ENCODE measurements around the gene GOLGA8S. TPM values are rescaled to one million over a fixed set of nuclear protein-coding genes. Genes with fewer than 3 reads are reported as not detected.

GOLGA8S gene
- total RNA-seq, 1 donor from 2014 or later = under 0.01 TPM

Small RNA genes within 50 kb of the gene (small RNA-seq; reads per million reads assigned to genes)
- not detected for gene RN7SL536P (ENCODE audit: low replicate concordance)

Other genes with a start within 250 kb of the GOLGA8S start
- gene GOLGA6L1, start 217.9 kb upstream of the GOLGA8S start, total RNA-seq = not detected
- not detected for gene GOLGA6L26, start 20.6 kb upstream of the GOLGA8S start, total RNA-seq
- gene GOLGA6L2, start 92.5 kb downstream of the GOLGA8S start, total RNA-seq = not detected
- gene MKRN3, start 210.9 kb downstream of the GOLGA8S start, total RNA-seq = 13.5 TPM